ENCODE data around the gene ACSS3.
A peak's percentile ranks its signal among the peaks of the same experiment; 100 is the strongest.

The ACSS3 gene

DNA sequence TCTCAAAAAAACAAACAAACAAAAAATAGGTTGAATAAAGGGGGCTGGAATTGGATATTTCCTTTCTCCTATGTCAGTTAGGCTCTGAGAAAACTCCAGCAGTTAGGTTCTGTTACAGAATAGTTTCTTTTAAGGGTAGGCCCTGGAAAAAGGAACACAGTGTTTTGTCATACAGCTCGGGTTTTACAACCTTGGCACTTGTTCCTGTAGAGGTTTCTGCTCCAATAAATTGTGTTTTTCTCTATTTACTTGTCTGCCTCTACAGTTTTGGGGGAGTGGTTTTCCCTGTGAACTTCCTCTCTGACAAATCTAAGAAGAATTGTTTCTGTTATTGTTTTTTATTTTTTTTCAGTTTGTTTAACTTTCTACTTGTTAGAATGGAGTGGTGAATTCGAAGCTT, 167.6 kb downstream of the ACSS3 start:
- DNase-seq: no peak

DNA sequence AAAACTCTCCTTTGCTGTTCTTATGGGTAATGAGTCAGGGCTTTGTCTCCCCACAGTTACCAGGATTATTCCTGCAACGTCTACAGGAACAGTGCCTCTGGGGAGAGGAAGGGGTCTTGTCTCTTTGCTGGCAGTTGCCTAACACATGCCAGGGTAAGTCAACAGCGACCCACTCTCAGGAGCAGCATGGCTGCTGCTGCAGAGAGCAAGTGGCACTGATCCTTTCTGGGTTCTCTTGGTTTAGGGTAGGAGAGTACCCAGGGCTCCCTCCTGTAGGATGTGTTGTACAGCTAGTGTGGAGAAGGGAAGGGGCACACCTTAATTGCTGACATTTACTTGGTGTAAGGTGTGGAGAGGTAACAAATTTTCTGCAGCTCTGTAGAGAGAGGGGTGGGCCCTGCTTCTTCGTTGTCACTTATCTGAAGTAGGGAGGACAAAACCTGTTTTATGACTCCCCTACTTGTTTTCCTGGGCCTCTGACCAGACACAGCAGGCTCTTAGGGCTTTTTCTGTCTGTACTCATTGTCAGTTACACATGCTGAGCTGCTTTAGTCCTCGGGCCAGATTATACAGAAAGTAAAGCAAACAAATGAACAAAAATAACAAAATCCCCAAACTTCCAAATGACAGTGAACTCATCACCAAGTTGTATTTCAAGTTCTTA, 168.2 kb downstream of the ACSS3 start:
- no peak for DNase-seq

GRCh38 chr12:81249976-81250375, 172.1 kb downstream of the ACSS3 start:
- DNase-seq: no peak

DNA sequence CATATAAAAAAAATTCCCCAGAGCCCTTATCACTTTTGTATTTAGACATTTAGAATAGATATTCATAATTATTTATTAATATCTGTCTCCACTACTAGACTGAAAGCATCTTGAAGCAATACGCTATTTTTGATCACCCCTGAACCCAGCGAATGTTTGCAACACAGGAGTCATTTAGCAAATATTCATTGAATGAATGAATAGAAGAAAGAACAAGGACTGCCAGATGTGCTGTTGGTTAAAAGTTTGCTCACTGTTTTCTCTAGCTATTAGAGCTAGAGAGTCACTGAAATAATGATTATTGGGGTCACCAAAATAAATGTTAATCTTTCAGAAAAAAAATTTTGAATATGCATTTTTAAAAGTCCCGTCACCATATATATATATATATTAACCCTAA, 174.3 kb downstream of the ACSS3 start:
- DNase-seq: no peak

- no peak for DNase-seq
Observed at GRCh38 chr12:81253360-81253759, 175.5 kb downstream of the ACSS3 start.

DNA sequence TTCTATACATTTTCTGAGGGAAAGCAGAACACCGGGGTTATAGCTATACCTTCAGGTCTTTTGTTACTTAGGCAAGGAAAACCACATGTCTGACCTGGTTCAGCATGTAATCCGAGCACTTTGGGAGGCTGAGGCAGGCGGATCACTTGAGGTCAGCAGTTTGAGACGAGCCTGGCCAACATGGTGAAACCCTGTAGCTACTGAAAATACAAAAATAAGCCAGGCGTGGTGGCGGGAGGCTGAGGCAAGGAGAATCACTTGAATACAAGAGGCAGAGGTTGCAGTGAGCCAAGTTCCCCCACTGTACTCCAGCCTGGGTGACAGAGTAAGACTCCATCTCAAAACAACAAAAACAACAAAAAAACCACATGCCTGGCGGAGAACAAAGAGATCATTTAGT, 177.6 kb downstream of the ACSS3 start:
- no peak for DNase-seq

- DNase-seq: no peak
Observed at GRCh38 chr12:81255947-81256346, 178.1 kb downstream of the ACSS3 start.

- DNase-seq: peak; percentile 72
Observed at GRCh38 chr12:81257947-81258551, 180.2 kb downstream of the ACSS3 start.

GRCh38 chr12:81259360-81259759, 181.5 kb downstream of the ACSS3 start:
- DNase-seq: no peak

DNA sequence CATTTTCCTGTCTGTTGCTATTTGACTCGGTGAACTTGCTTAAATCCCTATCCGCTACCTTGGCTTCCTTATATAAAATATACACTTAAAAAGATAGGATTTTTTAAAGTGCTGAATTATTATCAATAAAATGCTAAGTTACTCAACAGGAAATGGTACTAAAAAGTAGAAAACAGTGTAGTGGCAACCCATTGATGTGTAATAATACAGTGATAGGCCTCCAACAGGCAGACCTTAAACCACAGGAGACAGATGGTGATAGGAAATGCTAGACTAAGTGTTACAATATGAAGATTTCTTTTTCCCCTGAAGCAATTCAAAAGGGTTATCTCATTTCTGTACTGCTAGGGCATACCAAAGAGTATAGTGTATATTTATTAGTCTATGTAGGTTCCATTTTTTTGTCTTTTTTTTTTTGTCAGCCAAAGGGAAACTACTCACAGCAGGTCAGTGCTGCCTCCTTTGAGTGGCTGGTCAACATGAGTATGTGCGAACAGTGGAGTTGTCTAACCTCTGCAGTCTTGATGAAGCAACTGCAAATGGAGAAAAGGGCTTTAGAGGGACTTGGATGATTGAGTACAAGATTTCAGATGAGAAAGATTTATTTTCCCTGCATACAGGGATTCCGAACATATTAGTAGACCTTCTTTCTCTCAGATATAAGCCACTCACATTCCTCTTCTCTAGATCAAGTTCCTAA, 183.8 kb downstream of the ACSS3 start:
- no peak for DNase-seq

DNA sequence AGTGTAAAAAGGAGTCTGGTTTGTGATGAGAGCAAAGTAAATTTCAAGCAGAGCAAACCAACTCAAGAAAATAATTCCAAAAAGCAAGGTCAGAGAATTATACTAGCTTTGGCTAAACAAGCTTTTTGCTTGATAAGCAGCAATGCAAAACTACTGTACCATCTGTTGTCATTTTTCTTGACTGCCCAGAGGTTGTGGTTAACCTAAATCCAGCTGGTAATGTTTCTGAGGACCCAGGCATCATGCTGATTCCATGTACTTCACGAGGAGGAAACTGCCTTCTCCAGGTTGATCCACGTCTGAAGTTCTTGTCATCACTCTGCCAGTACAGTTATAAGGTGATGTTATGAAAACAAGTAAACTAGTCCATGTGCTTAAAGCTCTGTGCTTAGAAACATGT, 185.2 kb downstream of the ACSS3 start:
- DNase-seq: no peak

- DNase-seq: no peak
Observed at GRCh38 chr12:81270385-81270784, 192.5 kb downstream of the ACSS3 start.

DNA sequence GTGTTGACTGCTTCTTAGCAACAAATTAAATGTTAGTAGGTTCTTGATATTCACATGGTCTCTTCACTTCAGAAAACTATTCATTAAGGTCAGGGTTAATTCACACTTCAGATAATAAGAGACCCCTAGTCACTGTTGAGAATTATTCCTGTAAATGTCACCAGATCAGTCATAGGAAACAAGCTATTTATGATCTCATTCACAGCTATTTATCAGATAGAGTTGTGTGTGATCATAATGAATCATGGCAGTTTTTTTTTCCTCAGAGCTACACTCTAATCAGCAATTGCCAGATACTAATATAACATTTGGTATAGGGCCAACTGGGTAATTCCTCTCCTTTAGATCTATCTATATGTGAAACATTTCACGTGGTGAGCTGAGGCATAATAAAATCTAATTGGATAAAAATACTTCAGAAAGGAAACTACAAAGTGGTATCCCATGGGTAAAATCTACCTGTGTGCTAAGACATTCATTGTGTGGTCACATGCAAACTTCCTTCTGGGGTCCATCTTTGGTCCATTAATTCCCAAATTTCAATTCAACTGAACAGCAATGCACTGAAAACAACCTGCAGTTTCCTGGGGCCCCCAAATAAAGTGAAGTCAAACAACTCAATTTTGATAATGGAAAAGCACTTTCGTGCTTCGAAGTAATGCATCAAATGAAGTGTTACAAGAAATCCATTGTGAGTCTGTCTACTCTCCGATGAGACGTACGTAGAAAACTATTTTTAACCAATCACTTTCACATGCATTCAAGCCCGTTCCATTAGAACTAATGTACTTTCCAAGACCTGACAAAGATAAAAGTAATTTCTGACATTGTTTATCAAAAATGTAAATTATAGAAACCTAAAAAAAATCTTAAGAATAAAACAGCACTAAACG, 197.0 kb downstream of the ACSS3 start:
- DNase-seq: no peak

DNA sequence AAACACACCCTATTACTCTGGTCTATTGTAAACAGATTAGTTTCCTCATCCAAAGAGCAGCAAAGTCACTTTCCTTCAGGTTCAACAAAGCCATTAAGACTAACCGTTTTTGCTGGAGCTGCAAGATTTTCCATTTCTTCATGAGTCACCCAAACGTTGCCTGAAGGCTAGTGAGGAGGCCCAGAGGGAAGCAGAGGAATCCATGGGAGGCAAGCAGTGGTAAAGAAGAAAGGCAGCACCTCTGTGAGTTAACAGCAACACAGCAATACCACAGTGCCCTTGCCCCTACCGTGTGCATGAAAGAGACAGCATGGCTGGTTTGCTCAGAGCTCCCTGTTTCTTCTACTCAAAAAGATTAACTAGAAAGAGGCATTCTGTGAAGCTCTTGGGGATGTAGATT, 206.3 kb downstream of the ACSS3 start:
- no peak for DNase-seq

DNA sequence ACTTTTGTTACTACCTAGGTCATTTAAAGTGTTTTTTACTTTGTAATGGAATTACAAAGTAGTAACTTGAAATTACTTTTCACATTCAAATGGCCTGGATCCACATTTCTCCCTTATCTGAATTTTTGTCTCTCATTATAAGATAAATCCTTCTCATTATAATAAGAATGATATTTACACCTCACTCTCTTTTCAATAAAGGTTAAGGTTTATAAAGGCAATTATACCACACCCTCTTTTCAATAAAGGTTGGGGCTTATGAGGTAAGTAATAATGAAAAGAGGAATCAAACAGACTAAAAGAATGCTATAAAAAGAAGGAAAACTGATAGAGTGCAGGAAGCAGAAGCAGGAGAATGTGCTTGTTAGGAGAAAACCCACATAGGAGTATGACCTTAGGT, 210.8 kb downstream of the ACSS3 start:
- DNase-seq: no peak

- DNase-seq: no peak
Observed at GRCh38 chr12:81294325-81295190, 216.7 kb downstream of the ACSS3 start.

DNA sequence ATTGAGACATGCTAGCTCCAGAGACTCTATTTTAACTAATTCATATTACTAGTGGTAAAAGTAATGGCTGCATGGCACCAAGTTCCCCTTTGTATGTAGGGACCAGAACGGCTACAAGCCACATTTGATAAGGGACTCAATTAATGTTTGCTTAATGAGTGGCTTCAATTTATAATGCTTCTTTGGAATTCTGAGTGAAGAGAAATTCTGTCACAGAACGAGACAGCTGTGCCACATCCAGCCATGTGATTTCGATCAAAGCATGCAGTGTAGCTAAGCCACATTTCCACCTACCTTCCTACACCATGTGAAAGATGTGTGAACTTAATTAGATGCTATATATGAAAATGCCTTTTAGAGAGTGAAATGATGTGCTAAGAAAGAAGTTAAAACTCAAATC, 217.4 kb downstream of the ACSS3 start:
- no peak for DNase-seq

- no peak for DNase-seq
Observed at GRCh38 chr12:81296556-81297305, 218.9 kb downstream of the ACSS3 start.

GRCh38 chr12:81297601-81298000, 219.7 kb downstream of the ACSS3 start:
- no peak for DNase-seq

- DNase-seq: no peak
Observed at GRCh38 chr12:81300454-81300853, 222.6 kb downstream of the ACSS3 start.

DNA sequence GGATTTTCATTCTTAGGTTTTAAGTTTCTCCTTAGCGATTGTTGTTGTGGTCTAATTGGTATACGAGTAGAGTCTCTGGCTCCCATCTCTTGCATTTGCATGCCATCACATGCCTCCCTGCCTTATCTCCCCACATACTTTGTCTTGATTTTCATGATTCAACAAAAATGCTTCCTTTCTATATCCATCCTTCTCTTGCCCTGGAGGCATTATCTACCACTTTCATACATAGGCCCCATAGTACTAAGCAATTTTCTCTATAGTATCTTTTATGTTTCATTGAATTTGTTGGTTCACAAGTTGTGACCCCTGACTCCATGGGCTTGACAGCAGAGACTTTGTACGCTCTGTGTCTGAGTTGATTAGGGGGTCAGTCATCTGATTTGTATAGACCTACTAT, 226.1 kb downstream of the ACSS3 start:
- no peak for DNase-seq

All from NCI-H1694 treated with DMSO at 0.1 percent for 48 hours (cell line).